Measurements from ENCODE around the gene ICE2.

DNA sequence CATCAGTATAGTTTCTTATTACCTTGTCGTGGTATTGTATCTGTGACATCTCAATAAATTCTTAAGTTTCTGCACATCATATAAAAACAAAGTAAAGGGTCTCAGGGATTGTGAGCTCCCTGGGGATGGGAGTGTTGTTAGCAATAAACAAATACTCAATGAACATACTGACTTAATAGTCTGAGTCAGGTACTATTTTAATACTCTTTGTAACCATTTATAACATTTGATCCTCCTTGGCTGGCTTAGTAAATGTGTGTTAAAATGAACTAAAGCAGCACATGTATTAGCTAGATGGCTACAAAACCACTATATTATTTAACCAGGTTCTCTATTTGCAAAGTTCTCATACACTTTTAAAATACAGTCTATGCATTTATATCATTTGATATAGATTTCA, 1.8 kb downstream of the ICE2 start:
- TF ChIP-seq, protein P1, sequence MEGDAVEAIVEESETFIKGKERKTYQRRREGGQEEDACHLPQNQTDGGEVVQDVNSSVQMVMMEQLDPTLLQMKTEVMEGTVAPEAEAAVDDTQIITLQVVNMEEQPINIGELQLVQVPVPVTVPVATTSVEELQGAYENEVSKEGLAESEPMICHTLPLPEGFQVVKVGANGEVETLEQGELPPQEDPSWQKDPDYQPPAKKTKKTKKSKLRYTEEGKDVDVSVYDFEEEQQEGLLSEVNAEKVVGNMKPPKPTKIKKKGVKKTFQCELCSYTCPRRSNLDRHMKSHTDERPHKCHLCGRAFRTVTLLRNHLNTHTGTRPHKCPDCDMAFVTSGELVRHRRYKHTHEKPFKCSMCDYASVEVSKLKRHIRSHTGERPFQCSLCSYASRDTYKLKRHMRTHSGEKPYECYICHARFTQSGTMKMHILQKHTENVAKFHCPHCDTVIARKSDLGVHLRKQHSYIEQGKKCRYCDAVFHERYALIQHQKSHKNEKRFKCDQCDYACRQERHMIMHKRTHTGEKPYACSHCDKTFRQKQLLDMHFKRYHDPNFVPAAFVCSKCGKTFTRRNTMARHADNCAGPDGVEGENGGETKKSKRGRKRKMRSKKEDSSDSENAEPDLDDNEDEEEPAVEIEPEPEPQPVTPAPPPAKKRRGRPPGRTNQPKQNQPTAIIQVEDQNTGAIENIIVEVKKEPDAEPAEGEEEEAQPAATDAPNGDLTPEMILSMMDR (conservative IDR thresholded peaks at IDR 0.05; ENCODE audit: low read depth, low read length): no peak
- no peak for TF ChIP-seq EZH2 (IDR thresholded peaks at IDR 0.05; ENCODE audit: borderline replicate concordance, low read depth, low read length, poor library complexity, severe bottlenecking)
